ENCODE results near the gene CHD1L.
"Not testable (repeated sequence)": the region's sequence is repeated elsewhere in the genome, so short reads cannot be mapped to it uniquely, and the experiment has no call there.

The CHD1L gene

DNA sequence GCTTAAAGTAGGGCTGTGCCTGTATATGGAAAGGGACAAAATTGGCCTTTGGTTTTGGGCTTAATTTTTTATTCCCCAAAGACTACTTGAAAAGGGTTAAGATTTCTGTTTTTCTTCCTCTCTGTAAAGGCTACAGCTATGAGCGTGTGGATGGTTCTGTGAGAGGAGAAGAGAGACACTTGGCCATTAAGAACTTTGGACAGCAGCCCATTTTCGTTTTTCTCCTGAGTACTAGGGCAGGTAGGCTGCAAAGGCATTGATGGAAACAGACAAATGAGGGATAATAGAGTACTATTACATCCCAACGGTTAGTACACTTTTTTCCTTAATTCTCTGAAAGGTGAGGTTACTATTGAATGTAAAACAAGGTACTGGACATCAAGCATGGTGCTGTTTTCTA is 29.6 kb downstream of the CHD1L start:
- no peak for DNase-seq

DNA sequence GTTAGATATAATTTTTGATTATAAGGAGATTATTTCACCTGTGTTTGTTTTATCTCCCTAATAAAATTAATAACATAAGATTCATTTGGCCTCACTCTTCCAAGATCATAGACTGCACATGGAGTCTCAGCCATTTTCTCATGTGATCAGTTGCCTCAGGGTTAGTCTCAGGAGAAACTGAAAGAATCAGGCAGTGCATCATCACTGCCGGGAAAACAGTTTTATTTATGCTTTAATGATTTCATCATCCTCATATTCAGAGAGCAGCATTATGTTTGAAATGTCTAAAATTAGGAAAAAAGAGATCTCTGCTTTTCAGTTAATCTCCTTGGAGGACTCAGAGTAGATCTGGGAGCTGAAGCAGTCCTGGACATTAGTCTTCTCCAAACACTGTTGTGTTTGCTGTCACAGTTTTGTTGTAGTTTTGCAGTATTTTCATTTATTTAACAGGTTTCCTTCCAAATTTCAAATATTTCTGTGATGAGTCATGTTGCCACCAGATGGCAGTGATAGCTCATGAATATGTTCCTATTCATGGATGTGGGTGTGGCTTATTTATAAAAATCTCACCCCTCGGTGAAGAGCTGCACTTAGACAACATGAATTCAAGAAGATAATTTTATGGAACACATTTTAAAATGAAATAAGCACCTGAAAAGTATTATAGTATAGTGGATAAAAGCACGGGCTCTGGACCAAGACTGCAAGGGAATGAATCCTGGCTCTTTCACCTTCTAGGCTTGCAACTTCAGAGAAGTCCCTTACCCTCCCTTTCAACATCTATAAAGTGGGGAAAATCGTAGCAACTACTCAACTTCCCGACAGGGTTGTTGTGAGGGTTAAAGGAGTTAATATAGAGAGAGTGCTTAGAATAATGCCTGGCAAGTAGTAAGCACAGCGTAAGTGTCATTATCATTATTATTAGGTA is 31.2 kb downstream of the CHD1L start:
- no peak for DNase-seq

DNA sequence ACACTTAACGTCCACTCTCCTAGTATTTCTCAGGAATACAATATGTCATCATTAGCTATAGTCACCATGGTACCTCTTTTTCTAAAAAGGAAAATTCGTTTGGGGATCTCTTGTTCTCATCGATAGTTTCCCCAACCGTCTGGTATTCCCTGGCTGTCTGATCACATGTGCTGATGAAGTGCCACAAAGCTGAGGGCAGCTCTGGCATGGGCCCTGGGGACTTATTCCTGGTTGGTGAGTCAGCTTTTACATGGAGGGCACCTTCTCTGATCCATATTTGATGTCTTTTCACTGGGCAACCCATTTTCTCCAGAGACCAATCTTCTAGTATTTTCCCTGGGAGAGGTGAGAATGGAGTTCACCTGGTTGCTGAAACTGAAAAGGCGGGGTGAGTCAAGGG is 39.5 kb downstream of the CHD1L start:
- no peak for DNase-seq

DNA sequence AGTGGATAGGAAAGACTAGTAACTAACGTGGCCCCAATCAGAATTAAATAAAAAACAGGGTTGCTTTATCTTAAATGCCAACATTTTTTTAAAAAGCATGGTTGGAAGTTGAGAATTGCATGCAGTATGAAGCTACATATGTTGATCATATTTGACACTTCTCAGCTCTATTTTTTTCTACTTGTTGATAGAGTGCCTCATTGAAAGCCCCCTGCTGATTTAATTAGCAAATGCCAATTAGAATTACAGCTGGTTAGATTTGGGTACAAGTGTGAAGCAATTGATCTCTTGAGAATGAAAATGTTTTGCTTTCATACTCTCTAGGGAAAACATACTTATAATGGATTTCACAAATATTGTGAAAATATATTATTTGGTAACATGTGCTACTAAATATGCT is 40.5 kb downstream of the CHD1L start:
- DNase-seq, result no peak

DNA sequence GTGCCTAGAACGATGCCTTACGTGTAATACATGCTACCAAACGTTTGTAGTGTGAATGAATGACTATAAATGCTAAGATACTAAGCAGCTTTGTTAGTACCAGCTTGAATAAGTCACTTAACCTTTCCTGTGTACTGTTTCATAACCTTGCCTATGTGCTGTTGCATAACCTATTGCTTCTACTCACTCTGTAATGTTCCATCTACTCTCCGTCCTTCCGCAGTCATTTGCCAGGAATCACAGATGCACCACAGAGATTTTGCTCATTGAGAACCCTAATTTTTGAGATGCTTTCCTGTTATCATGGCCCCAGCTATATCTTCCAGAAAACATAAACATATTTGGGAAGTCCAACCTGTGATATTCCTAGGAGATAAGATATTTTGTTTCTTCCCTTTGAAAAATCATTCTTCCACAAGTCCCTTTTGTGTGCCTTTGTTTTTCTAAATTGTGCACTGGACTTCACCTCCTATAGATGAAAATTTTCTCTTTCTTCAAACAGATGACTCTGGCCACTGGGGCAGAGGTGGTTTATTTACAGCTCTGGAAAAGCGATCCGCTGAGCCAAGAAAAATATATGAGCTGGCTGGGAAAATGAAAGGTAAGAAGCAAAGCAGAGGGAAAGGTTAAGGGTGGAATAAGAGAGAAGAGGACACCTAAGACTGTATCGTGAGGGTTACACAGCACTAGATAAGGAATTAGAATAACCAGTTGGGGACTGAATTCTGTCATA is 44.8 kb downstream of the CHD1L start:
- no peak for DNase-seq

DNA sequence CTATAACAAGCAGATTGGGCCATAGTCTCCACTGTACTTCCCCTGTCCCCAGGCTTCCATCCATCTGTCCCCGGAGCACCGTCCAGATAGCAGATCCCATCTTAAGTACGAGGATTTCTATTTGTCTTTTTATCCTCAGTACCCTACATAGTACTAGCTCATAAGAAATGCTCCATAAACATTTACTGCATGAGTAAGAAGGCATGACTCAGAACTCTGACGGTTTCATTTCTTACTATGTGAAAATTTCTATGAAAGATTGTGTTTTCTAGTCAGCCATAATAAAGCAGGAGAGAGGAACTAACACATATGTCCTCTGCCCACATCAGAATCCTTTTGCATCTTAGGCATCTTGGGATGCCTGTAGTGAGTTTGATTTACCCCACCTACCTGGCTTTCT is 49.5 kb downstream of the CHD1L start:
- DNase-seq, result no peak

DNA sequence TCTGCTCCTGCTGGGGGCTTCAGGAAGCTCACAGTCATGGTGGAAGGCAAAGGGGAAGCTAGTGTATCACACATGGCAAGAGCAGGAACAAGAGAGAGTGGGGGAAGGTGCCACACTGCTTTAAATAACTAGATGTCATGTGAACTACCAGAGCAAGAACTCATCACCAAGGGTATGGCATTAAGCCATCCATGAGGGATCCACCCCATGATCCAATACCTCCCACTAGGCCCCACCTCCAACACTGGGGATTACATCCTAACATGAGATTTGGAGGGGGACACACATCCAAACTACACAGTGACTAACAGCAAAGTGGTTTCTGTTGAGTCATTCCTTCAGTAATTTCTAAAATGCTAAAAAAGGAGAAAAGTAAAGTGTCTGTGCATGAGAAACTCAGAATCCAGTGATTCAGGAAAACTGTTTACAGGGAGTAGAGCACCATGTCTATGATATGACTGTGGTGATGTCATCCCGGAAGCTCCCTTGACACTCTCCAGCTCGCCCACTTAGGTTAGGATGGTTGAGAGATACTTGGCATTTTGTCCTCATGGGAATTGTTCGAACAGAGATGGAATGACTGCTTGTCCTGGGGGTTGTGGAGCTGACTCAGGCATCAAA is 50.3 kb downstream of the CHD1L start:
- DNase-seq, result no peak

DNA sequence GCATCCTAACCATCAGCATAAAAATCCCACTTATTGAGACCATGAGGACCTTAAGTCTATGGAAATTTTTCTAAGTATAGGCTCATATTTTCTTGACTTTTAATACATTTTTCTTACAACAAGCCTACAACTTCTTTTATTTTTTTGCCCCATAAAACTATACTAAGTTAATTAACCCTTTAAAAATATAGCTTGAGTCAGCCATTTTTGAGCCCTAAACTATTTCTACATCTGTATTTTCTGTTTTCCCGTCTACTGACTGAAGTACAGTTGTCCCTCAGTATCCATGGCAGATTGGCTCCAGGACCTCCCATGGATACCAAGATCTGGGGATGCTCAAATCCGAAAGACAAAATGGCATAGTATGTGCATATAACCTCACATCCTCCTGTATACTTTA is 55.0 kb downstream of the CHD1L start:
- DNase-seq, result no peak

DNA sequence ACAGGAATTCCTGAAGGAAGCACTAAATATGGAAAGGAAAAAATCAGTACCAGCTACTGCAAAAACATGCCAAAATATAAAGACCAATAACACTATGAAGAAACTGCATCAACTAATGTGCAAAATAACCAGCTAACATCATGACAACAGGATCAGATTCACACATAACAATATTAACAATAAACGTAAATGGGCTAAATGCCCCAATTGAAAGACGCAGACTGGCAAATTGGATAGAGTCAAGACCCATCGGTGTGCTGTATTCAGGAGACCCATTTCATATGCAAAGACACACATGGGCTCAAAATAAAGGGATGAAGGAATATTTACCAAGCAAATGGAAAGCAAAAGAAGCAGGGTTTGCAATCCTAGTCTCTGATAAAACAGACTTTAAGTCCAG is 63.3 kb downstream of the CHD1L start:
- DNase-seq, result not testable (repeated sequence)

DNA sequence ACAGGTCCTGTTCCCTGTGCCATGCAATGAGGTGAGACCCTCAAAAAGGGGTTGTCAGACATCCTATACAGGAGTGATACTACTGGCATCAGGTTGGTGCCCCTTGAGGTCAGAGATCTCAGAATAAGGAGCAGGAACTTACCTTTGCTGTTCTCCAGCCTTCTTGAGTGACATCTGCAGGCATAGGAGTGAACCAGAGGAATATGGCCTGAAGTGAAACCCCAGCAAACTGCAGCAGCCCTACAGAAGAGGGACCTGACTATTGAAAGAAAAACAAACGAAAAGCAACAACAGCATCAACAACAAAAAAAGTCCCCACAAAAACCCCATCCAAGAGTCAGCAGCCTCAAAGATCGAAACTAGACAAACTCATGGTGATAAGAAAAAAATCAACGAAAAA is 74.5 kb downstream of the CHD1L start:
- no peak for DNase-seq

DNA sequence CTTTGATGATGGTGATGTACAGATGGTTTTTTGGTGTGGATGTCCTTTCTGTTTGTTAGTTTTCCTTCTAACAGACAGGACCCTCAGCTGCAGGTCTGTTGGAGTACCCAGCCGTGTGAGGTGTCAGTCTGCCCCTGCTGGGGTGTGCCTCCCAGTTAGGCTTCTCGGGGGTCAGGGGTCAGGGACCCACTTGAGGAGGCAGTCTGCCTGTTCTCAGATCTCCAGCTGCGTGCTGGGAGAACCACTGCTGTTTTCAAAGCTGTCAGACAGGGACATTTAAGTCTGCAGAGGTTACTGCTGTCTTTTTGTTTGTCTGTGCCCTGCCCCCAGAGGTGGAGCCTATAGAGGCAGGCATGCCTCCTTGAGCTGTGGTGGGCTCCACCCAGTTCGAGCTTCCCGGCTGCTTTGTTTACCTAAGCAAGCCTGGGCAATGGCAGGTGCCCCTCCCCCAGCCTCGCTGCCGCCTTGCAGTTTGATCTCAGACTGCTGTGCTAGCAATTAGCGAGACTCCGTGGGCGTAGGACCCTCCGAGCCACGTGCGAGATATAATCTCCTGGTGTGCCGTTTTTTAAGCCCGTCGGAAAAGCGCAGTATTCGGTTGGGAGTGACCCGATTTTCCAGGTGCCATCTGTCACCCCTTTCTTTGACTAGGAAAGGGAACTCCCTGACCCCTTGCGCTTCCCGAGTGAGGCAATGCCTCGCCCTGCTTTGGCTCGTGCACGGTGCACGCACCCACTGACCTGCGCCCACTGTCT is 84.6 kb downstream of the CHD1L start:
- DNase-seq, result not testable (repeated sequence)

DNA sequence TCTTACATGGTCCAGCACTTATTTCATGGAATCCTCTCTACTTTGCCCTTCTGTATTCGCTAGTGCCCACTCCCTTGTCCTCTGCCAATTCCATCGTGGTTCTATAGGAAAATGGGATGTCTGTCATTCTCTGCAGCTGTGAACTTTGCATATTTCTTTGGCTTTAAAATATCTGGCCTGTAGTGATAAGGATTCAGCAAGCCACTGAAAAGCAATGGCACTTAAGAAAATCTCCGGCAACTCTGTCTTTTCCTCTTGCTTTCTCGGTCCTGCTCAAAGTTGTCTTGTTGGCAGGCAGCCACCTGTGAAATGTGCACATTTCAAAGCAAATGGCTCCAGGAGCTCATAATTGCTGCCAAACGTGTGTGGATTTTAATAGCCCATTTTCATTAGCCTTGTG is 91.8 kb downstream of the CHD1L start:
- DNase-seq, result no peak

DNA sequence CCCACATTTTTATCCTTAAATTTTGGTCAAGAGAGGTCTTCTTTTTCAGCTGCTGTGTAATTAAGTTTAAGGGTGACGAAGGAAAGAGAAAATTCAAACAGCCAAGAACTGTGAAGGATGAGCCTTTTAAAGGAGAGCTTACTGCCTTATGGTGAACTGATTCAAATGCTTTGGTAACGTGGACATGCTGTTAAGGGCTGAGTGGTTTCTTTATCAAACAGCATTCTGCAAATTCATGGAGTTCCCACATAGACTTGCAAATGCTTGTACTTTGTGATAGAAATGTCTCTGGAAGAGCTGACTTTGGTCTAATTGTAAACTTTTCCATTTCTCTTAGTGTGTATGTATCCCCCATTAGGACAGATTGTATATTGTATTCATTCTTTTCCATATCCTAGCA is 93.8 kb downstream of the CHD1L start:
- DNase-seq, result no peak

DNA sequence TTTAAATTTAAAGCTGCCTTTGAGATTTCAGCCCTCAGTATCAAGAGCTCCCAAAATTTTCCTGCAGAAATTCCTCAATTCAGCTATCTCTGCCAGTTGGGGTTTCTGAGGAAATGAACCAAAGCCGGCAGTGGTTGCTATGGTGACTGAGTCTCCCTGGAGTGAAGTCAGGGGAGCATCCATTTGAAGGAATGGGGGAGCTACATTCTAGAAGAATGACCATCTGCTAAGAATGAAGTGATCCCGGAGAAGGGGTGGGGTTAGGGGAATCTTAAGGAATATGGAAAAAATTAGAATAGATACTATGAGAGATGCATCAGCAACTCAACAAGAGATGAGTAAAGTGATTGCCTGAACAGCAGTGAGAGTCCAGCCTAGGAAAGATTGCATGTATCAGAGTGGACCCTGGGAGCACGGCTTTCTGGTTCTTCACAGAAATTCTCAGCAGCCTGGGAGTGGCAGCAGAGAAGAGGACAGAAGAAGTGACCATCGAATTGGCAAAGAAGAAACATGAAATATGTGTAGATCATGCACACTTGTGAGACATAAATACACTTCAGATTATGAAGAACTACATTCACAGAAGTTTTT is 94.7 kb downstream of the CHD1L start:
- DNase-seq, result no peak

DNA sequence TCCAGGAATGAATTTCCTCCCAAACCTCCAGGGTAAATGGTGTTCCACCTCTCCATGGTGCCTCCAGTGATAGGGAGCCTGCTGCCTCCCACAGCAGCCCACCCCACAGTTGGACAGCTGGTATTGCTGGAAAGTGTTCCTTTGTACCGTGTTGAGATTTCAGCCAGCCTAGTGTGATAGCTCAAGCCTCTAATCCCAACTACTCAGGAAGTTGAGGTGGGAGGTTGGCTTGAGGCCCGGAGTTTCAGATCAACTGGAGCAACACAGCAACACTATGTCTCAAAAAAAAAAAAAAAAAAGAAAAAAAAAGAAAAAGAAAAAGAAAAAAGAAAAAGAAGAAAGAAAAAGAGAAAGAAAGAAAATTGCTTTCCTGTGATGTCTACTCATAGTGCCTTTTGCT is 96.1 kb downstream of the CHD1L start:
- DNase-seq, result no peak

DNA sequence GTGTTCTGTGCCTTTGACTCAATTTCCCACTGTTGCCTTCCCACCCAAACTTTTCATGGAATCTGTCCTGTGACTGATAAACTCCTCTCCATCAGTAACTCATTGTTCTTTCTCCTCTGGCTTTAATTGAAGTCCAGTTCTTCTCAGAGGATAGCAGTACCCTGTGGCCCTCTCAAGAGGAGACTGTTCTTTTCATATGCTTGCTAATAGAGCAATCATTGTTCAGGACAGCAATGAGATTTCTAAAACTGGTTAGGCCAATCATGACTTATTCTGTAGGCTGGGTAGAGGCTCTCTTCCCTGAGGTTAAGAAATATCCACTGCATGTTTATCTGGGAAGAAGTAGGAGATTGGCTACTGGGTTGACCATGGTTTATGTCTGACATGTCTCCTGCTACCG is 98.8 kb downstream of the CHD1L start:
- DNase-seq, result no peak
